Ammon's horn (tissue), 1 donor: ENCODE results near the gene SLC1A3.

ENCODE experiments used
- DNase-seq: peaks from one replicate; pipeline ENCODE4 v3.0.0-alpha.2; 2016; ENCODE audit warnings: low spot score

Gene SLC1A3

GRCh38 chr5:36685631-36686288 is 79.4 kb downstream of the SLC1A3 start:
- DNase-seq: peak; percentile 29

- no peak for DNase-seq
Observed at GRCh38 chr5:36686881-36687280, 80.5 kb downstream of the SLC1A3 start.

GRCh38 chr5:36688722-36689121 is 82.3 kb downstream of the SLC1A3 start:
- DNase-seq: no peak

- DNase-seq: peak; percentile 61
Observed at GRCh38 chr5:36689225-36689624, 82.8 kb downstream of the SLC1A3 start.

- DNase-seq: peak; percentile 86
Observed at GRCh38 chr5:36690041-36690961, 83.9 kb downstream of the SLC1A3 start.

- DNase-seq: no peak
Observed at GRCh38 chr5:36691226-36691625, 84.8 kb downstream of the SLC1A3 start.

- no peak for DNase-seq
Observed at GRCh38 chr5:36691696-36692371, 85.4 kb downstream of the SLC1A3 start.

- DNase-seq: peak; percentile 93
Observed at GRCh38 chr5:36692791-36693763, 86.7 kb downstream of the SLC1A3 start.

- no peak for DNase-seq
Observed at GRCh38 chr5:36694351-36694750, 87.9 kb downstream of the SLC1A3 start.

GRCh38 chr5:36696059-36696673 is 89.8 kb downstream of the SLC1A3 start:
- DNase-seq: peak; percentile 78

- no peak for DNase-seq
Observed at GRCh38 chr5:36698031-36698430, 91.6 kb downstream of the SLC1A3 start.

GRCh38 chr5:36701085-36701698 is 94.8 kb downstream of the SLC1A3 start:
- DNase-seq: peak; percentile 37

- DNase-seq: no peak
Observed at GRCh38 chr5:36703245-36703860, 96.9 kb downstream of the SLC1A3 start.

- no peak for DNase-seq
Observed at GRCh38 chr5:36704131-36704530, 97.7 kb downstream of the SLC1A3 start.

GRCh38 chr5:36705055-36705454 is 98.6 kb downstream of the SLC1A3 start:
- DNase-seq: no peak

- no peak for DNase-seq
Observed at GRCh38 chr5:36706662-36707061, 100.3 kb downstream of the SLC1A3 start.

- DNase-seq: no peak
Observed at GRCh38 chr5:36708996-36709395, 102.6 kb downstream of the SLC1A3 start.

GRCh38 chr5:36710039-36710438 is 103.6 kb downstream of the SLC1A3 start:
- DNase-seq: no peak

- DNase-seq: no peak
Observed at GRCh38 chr5:36712706-36713105, 106.3 kb downstream of the SLC1A3 start.

GRCh38 chr5:36713541-36713940 is 107.1 kb downstream of the SLC1A3 start:
- DNase-seq: no peak
